ENCODE measurements around the gene CPNE1. TPM values are rescaled to one million over a fixed set of nuclear protein-coding genes. Genes with fewer than 3 reads are reported as not detected.
A peak's percentile ranks its signal among the peaks of the same experiment; 100 is the strongest.

CPNE1 gene
- total and polyA plus RNA-seq, 10 of the 15 experiments (the other 5 are each of a cell fraction or from before 2014, with no cell fraction given): 84.9 to 209 (median 146) TPM

- TF ChIP-seq ZNF687 (IDR thresholded peaks at IDR 0.05) (peak; percentile 94), ZNF592 (IDR thresholded peaks at IDR 0.05) (peak; percentile 73; the same call in 1 of the 2 replicates), ELK1 (IDR thresholded peaks at IDR 0.05; ENCODE audit: low read depth, low read length) (peak; percentile 64; the same call in 1 of the 2 replicates), BHLHE40 (IDR thresholded peaks at IDR 0.05; ENCODE audit: borderline replicate concordance in 1 of 2, low read depth in 2 of 2, low read length in 1 of 2) (peak; percentile 37 to 64; a peak in 2 of 4 replicates), NBN (IDR thresholded peaks at IDR 0.05) (peak; percentile 71; the same call in 1 of the 2 replicates), NRF1 (conservative IDR thresholded peaks at IDR 0.05; ENCODE audit: low read depth, low read length) (peak; percentile 88), TAF1 (IDR thresholded peaks at IDR 0.05; ENCODE audit: borderline replicate concordance, low read depth, low read length) (peak; percentile 93), JUND (IDR thresholded peaks at IDR 0.05; ENCODE audit: low read depth, low read length) (peak; percentile 59; the same call in 1 of the 2 replicates), BMI1 (IDR thresholded peaks at IDR 0.05; ENCODE audit: borderline replicate concordance) (no peak), IKZF1 (conservative IDR thresholded peaks at IDR 0.05) (peak; percentile 69), POLR2AphosphoS2 (IDR thresholded peaks at IDR 0.05; ENCODE audit: low read depth, low read length) (peak; percentile 92), TCF7 (IDR thresholded peaks at IDR 0.05; ENCODE audit: borderline replicate concordance) (no peak), CREM (IDR thresholded peaks at IDR 0.05; ENCODE audit: low read depth) (peak; percentile 89), NKRF (conservative IDR thresholded peaks at IDR 0.05) (peak; percentile 77)
Observed at GRCh38 chr20:35664466-35665206, at the start of gene CPNE1, which contains the start of gene RBM12 (continued).

Data from GM12878 (cell line).